Stimulated activated CD4-positive, alpha-beta T cell treated with anti-CD3 and anti-CD28 coated beads, TNF-alpha, amount 100 ng/mL, for 1 hour (primary cell): ENCODE results near the gene MRPL30.
"Not testable (repeated sequence)": the region's sequence is repeated elsewhere in the genome, so short reads cannot be mapped to it uniquely, and the experiment has no call there.

ENCODE experiments used
- DNase-seq, 3 donors: peaks; one replicate each; pipeline ENCODE4 v3.0.0-alpha.2; 2020; ENCODE audit warnings: low read depth in 3 of 3, low spot score in 1 of 3

Gene MRPL30

GRCh38 chr2:99180755-99181623 lies at the start of gene MRPL30, which contains the start of gene MITD1:
MRPL30 (plus strand) TSS chr2:99181184; CDS start chr2:99186204, 5,020 bp downstream.
MITD1 (minus strand) TSS chr2:99181058; CDS start chr2:99180981, 77 bp downstream.
- peak; percentile 73 to 76 (median 74) for DNase-seq

GRCh38 chr2:99135044-99135556 lies 45.9 kb upstream of the MRPL30 start:
- not testable (repeated sequence) for DNase-seq

GRCh38 chr2:99139003-99139402 lies 42.0 kb upstream of the MRPL30 start:
- no peak for DNase-seq

- DNase-seq: no peak
Observed at GRCh38 chr2:99140056-99140859, 40.7 kb upstream of the MRPL30 start.

- DNase-seq: no peak
Observed at GRCh38 chr2:99140860-99141109, 40.2 kb upstream of the MRPL30 start.

GRCh38 chr2:99141110-99142108 lies 39.6 kb upstream of the MRPL30 start, which contains the start of gene C2orf15:
C2orf15 (plus strand) TSS chr2:99141707; CDS start chr2:99150559, 8,852 bp downstream.
- peak; percentile 91 to 94 (median 92) for DNase-seq

GRCh38 chr2:99150706-99151105 lies 30.3 kb upstream of the MRPL30 start:
- no peak for DNase-seq

- no peak for DNase-seq
Observed at GRCh38 chr2:99152199-99152895, 28.6 kb upstream of the MRPL30 start.

GRCh38 chr2:99153921-99154604 lies 26.9 kb upstream of the MRPL30 start:
- no peak for DNase-seq

GRCh38 chr2:99154643-99155536 lies 26.1 kb upstream of the MRPL30 start, which contains the start of the genes LIPT1 and TSGA10:
LIPT1 (plus strand) TSS chr2:99154967; CDS start chr2:99161958, 6,991 bp downstream.
TSGA10 (minus strand) TSS chr2:99154942; CDS start chr2:99109439, 45,503 bp downstream.
- DNase-seq: peak; percentile 75 to 85 (median 80)

- DNase-seq: no peak
Observed at GRCh38 chr2:99156891-99157290, 24.1 kb upstream of the MRPL30 start.

GRCh38 chr2:99158599-99158998 lies 22.4 kb upstream of the MRPL30 start:
- DNase-seq: no peak

GRCh38 chr2:99159594-99159993 lies 21.4 kb upstream of the MRPL30 start:
- no peak for DNase-seq

- no peak for DNase-seq
Observed at GRCh38 chr2:99166218-99166617, 14.8 kb upstream of the MRPL30 start.

GRCh38 chr2:99169534-99169933 lies 11.4 kb upstream of the MRPL30 start:
- DNase-seq: no peak

- no peak for DNase-seq
Observed at GRCh38 chr2:99171377-99172140, 9.4 kb upstream of the MRPL30 start.

GRCh38 chr2:99181624-99182000 lies 628 bp downstream of the MRPL30 start:
- DNase-seq: no peak
